SK-N-MC (cell line): Measurements from ENCODE around the gene SEMA3A.

Experiments used
- DNase-seq: peaks from one replicate; pipeline ENCODE4 v3.0.0-alpha.2; 2011; ENCODE audit warnings: low read depth, low spot score
- H3K27ac ChIP-seq: fragments of 200-600 bp; sonication (generic); 2 replicates; pipeline ENCODE4 v1.5.1; 2016; ENCODE audit warnings: mixed run types
- H3K36me3 ChIP-seq: fragments of 200-600 bp; sonication (generic); 2 replicates; pipeline ENCODE4 v1.6.1; 2017; ENCODE audit warnings: antibody characterized with exemption, low read length, mixed read lengths; ENCODE audit not compliant: insufficient read depth
- H3K4me3 ChIP-seq: fragments of 200-600 bp; sonication (generic); 2 replicates; pipeline ENCODE4 v1.5.1; 2016
- H3K9ac ChIP-seq: fragments of 200-600 bp; sonication (generic); 2 replicates; pipeline ENCODE4 v1.8.0; 2017; ENCODE audit warnings: mixed run types, mixed read lengths; ENCODE audit not compliant: insufficient read length
- H3K9me3 ChIP-seq: fragments of 200-600 bp; sonication (generic); 2 replicates; pipeline ENCODE4 v1.6.1; 2017; ENCODE audit warnings: low read depth, mild to moderate bottlenecking, antibody characterized with exemption, low read length, moderate library complexity, mixed read lengths
- EZH2 ChIP-seq: fragments of 200-600 bp; sonication (generic); IDR thresholded peaks from one replicate; pipeline ENCODE4 v1.6.1; 2017; ENCODE audit warnings: antibody characterized with exemption
- FOXP2 ChIP-seq: optimal IDR thresholded peaks from 2 replicates; pipeline ENCODE3; 2011; ENCODE audit warnings: mild to moderate bottlenecking, moderate library complexity; ENCODE audit not compliant: insufficient read depth; ENCODE audit errors: extremely low read length, control extremely low read depth
- POLR2AphosphoS5 ChIP-seq: IDR thresholded peaks from 2 replicates; pipeline ENCODE4 v1.6.1; 2012; ENCODE audit warnings: mild to moderate bottlenecking, low read depth, low read length, borderline replicate concordance

SEMA3A gene

GRCh38 chr7:84122582-84123360 lies 71.8 kb downstream of the SEMA3A start:
- TF ChIP-seq FOXP2: no peak
- no peak for TF ChIP-seq EZH2

GRCh38 chr7:84117304-84117703 lies 77.3 kb downstream of the SEMA3A start:
- Histone ChIP-seq H3K36me3 (no peaks in the 10 kb centered on the region), H3K4me3 (no peak overlapping the region), H3K9ac (no peak overlapping the region), H3K9me3 (no peaks in the 10 kb centered on the region), H3K27ac (no peak overlapping the region)
- TF ChIP-seq POLR2AphosphoS5 (no peak), FOXP2 (no peak), EZH2 (no peak)
- DNase-seq: no peak

More at GRCh38 chr7:84122582-84123360, 71.8 kb downstream of the SEMA3A start:
- no peak for DNase-seq
- Histone ChIP-seq H3K27ac (no peak overlapping the region), H3K9ac (no peak overlapping the region), H3K36me3 (no peaks in the 10 kb centered on the region), H3K4me3 (no peak overlapping the region), H3K9me3 (no peaks in the 10 kb centered on the region)

DNA sequence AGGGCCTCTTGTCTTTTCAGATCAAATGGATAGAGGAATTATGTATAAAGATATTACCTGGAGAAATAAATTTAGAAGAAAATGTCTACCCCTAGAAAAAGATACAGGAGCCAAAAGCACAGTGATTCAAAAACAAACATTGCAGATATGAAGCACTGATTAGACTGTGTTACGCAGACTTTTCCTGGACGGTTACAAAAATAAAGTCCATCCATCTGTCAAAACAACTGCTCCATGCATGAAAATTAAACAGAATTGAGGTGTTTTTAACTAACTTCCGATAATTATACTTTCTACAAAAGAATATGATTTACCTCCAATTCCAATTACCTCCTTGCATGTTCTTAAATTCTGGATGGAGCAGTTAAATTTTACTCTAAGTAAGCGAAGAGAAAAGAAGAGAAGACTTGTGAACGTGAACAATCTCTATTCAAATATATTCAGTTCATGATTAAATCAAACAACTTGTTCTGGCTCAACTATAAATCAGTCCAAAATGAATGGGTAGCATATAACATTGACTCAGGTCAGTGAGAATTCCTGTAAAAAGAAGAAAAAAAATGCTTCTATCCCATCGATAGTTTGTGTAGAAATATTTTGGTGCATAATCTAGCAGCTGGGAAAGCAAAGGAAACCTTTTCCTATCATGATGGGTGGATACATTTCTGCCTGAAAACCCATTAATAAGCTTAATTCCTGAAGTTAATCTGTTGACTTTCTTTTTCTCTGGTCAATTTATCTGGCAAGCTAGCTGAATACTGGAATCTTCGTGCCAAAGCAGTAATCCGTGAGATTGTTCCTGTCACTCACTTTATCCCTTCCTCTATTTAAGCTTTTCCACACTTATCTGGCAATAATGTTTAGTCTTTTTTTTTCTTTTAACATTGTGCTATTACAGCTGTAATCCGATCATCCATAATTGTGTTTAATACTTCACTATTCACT lies 80.4 kb downstream of the SEMA3A start:
- Histone ChIP-seq H3K9me3 (no peaks in the 10 kb centered on the region), H3K36me3 (no peaks in the 10 kb centered on the region), H3K27ac (no peak overlapping the region), H3K9ac (no peak overlapping the region), H3K4me3 (no peak overlapping the region)
- DNase-seq: no peak
- no peak for TF ChIP-seq FOXP2

- no peak for TF ChIP-seq EZH2
- no peak for TF ChIP-seq POLR2AphosphoS5
- TF ChIP-seq FOXP2: no peak
- Histone ChIP-seq H3K9me3 (no peaks in the 10 kb centered on the region), H3K9ac (no peak overlapping the region), H3K4me3 (no peak overlapping the region), H3K27ac (no peak overlapping the region), H3K36me3 (no peaks in the 10 kb centered on the region)
- DNase-seq: no peak
These were observed 81.3 kb downstream of the SEMA3A start for GRCh38 chr7:84113286-84113685.

- Histone ChIP-seq H3K9me3 (no peaks in the 10 kb centered on the region), H3K4me3 (no peak overlapping the region), H3K27ac (no peak overlapping the region), H3K9ac (no peak overlapping the region), H3K36me3 (no peaks in the 10 kb centered on the region)
- TF ChIP-seq EZH2 (no peak), FOXP2 (no peak), POLR2AphosphoS5 (no peak)
- no peak for DNase-seq
These were observed 81.8 kb downstream of the SEMA3A start for GRCh38 chr7:84112771-84113170.

GRCh38 chr7:84111842-84112241 lies 82.7 kb downstream of the SEMA3A start:
- no peak overlapping the region for H3K4me3 ChIP-seq

DNA sequence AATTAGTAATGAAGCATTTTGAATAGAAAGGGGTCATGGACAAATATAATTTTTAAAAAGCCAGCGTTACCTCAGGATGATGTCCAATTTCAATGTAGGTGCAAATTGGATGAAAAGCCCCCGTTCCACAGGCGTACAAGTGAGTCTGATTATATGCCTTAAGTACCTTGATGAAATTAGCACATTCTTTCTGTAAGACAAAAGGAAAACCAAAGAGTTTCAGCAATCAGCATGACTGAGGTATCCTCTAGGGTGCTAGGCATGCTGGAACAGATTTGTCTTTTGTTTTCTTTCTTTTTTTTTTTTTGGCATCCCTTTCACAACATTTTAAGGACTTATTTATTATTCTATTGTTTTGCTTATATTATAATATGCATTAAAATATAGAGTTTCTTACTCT lies 84.2 kb downstream of the SEMA3A start:
- Histone ChIP-seq H3K9ac (no peak overlapping the region), H3K36me3 (no peaks in the 10 kb centered on the region), H3K27ac (no peak overlapping the region), H3K9me3 (no peaks in the 10 kb centered on the region), H3K4me3 (no peak overlapping the region)
- no peak for TF ChIP-seq POLR2AphosphoS5
- no peak for TF ChIP-seq FOXP2
- no peak for TF ChIP-seq EZH2
- no peak for DNase-seq

More at GRCh38 chr7:84111842-84112241, 82.7 kb downstream of the SEMA3A start:
- Histone ChIP-seq H3K9me3 (no peaks in the 10 kb centered on the region), H3K27ac (no peak overlapping the region), H3K36me3 (no peaks in the 10 kb centered on the region), H3K9ac (no peak overlapping the region)
- DNase-seq: no peak
- TF ChIP-seq POLR2AphosphoS5: no peak
- TF ChIP-seq EZH2: no peak
- no peak for TF ChIP-seq FOXP2

DNA sequence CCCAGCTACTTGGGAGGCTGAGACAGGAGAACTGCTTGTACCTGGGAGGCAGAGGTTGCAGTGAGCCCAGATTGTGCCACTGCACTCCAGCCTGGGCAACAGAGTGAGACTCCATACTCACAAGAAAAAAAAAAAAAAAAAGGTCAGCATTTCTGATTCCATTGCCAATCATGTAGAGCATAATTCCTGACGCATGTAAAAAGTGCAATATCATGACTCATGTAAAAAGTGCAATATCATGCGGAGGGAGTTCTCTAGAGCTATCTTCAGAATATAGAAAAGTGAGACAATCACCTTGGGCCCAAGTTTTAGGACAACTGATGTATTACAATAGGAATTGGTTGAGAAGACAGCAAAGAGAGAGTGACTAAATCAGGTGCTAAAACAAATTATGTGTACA lies 85.8 kb downstream of the SEMA3A start:
- H3K27ac ChIP-seq: no peak overlapping the region
- H3K4me3 ChIP-seq: no peak overlapping the region
- no peaks in the 10 kb centered on the region for H3K36me3 ChIP-seq
- TF ChIP-seq FOXP2: no peak
- no peak for TF ChIP-seq EZH2
- no peak for TF ChIP-seq POLR2AphosphoS5
- H3K9me3 ChIP-seq: no peaks in the 10 kb centered on the region
- DNase-seq: no peak
- H3K9ac ChIP-seq: no peak overlapping the region
